A673 (cell line): ENCODE measurements around the gene HEATR9.

Experiments
- EZH2 ChIP-seq: fragments of 200-600 bp; sonication (generic); IDR thresholded peaks from 2 replicates; pipeline ENCODE4 v1.6.1; 2017; ENCODE audit warnings: borderline replicate concordance, low read depth, mild to moderate bottlenecking, mixed read lengths, antibody characterized with exemption, low read length; ENCODE audit not compliant: poor library complexity, severe bottlenecking
- TF ChIP-seq, protein P1 (sequence below): fragments of 300-800, 200-600 bp; sonication (generic); conservative IDR thresholded peaks from 2 replicates; pipeline ENCODE4 v1.5.1; 2017; ENCODE audit warnings: low read depth, mild to moderate bottlenecking, antibody characterized with exemption, low read length, moderate library complexity, mixed read lengths

DNA sequence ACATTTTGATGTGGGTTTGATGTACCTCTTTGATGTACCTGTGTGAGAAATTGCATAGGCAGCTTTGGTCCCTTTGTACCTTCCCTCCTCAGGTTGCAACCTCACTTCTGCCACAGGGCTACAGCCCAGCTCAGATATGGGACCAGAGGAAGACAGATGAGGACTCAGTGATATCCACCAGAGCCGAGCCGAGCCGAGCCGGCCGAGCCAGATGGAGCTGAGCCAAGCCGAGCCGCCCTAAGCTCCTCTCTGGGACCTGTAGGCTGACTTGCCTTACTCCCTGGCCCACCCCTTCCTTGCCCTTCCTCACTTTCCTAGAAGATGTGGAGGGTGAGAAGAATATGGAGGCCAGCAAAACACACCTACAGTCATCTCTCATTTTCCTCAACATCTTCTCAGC, 3.8 kb downstream of the HEATR9 start:
- TF ChIP-seq, protein P1, sequence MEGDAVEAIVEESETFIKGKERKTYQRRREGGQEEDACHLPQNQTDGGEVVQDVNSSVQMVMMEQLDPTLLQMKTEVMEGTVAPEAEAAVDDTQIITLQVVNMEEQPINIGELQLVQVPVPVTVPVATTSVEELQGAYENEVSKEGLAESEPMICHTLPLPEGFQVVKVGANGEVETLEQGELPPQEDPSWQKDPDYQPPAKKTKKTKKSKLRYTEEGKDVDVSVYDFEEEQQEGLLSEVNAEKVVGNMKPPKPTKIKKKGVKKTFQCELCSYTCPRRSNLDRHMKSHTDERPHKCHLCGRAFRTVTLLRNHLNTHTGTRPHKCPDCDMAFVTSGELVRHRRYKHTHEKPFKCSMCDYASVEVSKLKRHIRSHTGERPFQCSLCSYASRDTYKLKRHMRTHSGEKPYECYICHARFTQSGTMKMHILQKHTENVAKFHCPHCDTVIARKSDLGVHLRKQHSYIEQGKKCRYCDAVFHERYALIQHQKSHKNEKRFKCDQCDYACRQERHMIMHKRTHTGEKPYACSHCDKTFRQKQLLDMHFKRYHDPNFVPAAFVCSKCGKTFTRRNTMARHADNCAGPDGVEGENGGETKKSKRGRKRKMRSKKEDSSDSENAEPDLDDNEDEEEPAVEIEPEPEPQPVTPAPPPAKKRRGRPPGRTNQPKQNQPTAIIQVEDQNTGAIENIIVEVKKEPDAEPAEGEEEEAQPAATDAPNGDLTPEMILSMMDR: no peak
- no peak for TF ChIP-seq EZH2
